GM20000 (cell line): ENCODE data around the gene ZC3H11A.

Experiments
- DNase-seq: peaks from one replicate; pipeline ENCODE4 v3.0.0; 2012; ENCODE audit warnings: low spot score
- CTCF ChIP-seq: IDR thresholded peaks from 2 replicates; pipeline ENCODE4 v1.5.1; 2012; ENCODE audit warnings: mild to moderate bottlenecking, control low read depth; ENCODE audit errors: extremely low read depth, missing control alignments

ZC3H11A gene

GRCh38 chr1:203805689-203806088, 10.3 kb downstream of the ZC3H11A start:
- no peak for DNase-seq
- TF ChIP-seq CTCF = no peak

- no peak for DNase-seq
- TF ChIP-seq CTCF = no peak
Measured at GRCh38 chr1:203807196-203807595, 11.8 kb downstream of the ZC3H11A start.

DNA sequence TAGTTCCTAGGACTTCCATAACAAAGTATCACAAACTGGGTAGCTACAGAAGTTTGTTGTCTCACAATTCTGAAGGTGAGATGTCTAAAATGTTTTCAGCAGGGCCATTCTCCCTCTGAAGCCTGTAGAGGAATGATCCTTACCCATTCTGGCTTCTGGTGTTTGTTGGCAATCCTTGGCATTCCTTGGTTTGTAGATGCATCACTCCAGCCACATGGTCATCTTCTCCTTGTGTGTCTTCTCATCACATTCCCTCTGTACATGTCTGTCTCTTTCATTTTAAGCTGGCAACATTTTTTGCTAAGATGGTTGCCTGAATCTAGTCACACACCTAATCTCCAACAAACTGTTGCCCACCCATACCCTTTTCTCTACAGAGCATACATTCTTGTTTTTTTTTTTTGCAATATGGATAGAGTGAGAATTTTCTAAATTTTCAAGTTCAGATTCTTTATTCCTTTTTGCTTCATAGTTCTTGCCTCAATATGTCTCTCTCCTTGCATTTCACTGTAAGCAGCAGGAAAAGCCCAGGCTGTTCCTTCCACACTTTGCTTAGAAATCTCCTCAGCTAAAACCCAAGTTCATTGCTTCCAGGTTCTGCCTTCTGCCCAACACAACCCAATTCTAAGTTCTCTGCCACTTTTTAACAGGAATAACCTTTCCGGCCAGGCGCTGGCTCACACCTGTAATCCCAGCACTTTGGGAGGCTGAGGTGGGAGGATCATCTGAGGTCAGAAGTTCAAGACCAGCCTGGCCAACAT, 18.3 kb downstream of the ZC3H11A start:
- DNase-seq = no peak
- no peak for TF ChIP-seq CTCF

GRCh38 chr1:203818399-203818798, 23.0 kb downstream of the ZC3H11A start:
- TF ChIP-seq CTCF = no peak
- DNase-seq = no peak

DNA sequence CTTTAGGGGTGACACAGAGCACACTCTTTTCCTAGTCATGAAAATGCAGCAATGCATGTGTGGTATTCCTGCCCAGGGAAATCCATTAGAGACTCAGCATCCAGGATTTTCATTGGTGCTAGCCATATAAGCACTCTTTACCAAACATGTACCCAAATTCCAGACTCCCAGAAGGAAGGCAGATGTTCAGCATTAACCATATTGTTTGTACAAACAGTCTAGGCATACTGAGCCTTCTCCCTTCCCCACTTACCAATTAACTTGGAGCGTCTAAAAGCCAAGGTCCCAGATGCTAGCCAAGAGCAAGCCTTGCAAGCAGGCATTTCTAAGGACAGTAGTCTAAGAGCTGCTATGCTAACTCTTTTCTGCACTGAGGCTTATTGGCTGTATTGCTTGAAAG, 27.9 kb downstream of the ZC3H11A start:
- no peak for TF ChIP-seq CTCF
- DNase-seq = no peak

DNA sequence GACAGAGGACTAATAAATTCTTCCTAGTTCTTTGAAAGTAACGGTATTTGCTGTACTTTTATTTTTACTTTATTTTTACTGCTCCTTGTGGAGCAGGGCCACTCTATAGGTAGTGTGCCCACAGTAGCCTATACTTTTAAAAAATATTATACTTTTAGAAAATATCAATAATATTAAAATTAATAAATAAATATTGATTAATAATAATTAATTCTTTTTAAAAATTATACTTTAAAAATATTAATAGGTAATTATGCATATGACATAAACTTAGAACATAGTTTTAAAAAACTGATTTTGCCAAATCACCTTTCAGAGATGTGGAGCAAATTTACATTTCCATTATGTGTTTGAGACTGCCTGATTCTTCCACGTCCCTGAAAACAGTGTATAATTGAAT, 30.8 kb downstream of the ZC3H11A start:
- no peak for DNase-seq
- no peak for TF ChIP-seq CTCF

DNA sequence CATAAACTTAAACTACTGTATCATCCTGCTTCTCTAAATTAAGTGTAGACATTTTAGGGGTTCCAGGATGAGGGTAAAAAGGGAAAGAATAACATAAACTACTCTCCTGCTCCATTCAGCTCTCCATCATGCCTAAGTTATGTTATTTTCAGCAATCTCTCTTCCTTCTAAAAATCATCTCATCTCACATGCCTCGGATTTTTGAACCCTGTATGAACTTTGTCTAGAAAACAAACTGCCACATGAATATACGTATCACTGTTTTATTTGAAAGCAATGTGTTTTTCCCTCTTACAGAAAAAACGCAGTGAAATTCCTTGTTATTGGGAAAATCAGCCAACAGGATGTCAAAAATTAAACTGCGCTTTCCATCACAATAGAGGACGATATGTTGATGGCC, 32.6 kb downstream of the ZC3H11A start:
- no peak for TF ChIP-seq CTCF
- no peak for DNase-seq
